ENCODE results near the gene TTLL13. TPM values are rescaled to one million over a fixed set of nuclear protein-coding genes. Genes with fewer than 3 reads are reported as not detected.

Gene TTLL13
- total RNA-seq, 1 donor from 2014 or later: not detected

DNA sequence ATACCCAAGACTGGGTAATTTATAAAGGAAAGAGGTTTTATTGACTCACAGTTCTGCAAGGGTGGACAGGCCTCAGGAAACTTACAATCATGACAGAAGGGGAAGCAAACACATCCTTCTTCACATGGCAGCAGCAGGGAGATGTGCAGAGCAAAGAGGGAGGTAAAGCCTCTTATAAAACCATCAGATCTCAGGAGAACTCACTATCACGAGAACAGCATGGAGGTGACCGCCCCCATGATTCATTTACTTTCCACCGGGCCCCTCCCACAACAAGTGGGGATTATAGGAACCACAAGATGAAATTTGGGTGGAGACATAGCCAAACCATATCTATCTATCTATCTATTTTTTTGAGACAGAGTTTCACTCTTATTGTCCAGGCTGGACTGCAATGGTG is 10.0 kb upstream of the TTLL13 start:
- no peaks in the 10 kb centered on the region for H4K20me1 ChIP-seq (ENCODE audit: low read depth)
- Mint-ChIP-seq H3K4me3 (no peak overlapping the region), H3K9me3 (no peaks in the 10 kb centered on the region), H3K36me3 (peaks cover 4% of the 10 kb centered on the region), H3K27me3 (ENCODE audit: insufficient read depth, low read depth) (no peaks in the 10 kb centered on the region), H3K4me1 (peaks cover 7% of the 10 kb centered on the region), H3K27ac (no peak overlapping the region)
- H3K9me3 ChIP-seq (ENCODE audit: low read depth): no peaks in the 10 kb centered on the region
- no peaks in the 10 kb centered on the region for H3K4me1 ChIP-seq
- no peak overlapping the region for H3K4me2 ChIP-seq
- no peak overlapping the region for H3K9ac ChIP-seq
- no peak overlapping the region for H3K4me3 ChIP-seq
- no peak for DNase-seq (ENCODE audit: low spot score)
- H3F3A ChIP-seq (ENCODE audit: low read depth): no peaks in the 10 kb centered on the region
- no peaks in the 10 kb centered on the region for H3K36me3 ChIP-seq
- no peaks in the 10 kb centered on the region for H3K79me2 ChIP-seq (ENCODE audit: low read depth)
- H3K27me3 ChIP-seq: no peaks in the 10 kb centered on the region
- TF ChIP-seq, protein P1, sequence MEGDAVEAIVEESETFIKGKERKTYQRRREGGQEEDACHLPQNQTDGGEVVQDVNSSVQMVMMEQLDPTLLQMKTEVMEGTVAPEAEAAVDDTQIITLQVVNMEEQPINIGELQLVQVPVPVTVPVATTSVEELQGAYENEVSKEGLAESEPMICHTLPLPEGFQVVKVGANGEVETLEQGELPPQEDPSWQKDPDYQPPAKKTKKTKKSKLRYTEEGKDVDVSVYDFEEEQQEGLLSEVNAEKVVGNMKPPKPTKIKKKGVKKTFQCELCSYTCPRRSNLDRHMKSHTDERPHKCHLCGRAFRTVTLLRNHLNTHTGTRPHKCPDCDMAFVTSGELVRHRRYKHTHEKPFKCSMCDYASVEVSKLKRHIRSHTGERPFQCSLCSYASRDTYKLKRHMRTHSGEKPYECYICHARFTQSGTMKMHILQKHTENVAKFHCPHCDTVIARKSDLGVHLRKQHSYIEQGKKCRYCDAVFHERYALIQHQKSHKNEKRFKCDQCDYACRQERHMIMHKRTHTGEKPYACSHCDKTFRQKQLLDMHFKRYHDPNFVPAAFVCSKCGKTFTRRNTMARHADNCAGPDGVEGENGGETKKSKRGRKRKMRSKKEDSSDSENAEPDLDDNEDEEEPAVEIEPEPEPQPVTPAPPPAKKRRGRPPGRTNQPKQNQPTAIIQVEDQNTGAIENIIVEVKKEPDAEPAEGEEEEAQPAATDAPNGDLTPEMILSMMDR (IDR thresholded peaks at IDR 0.05): no peak
- TF ChIP-seq EZH2 (IDR thresholded peaks at IDR 0.05) (no peak), EZH2phosphoT487 (IDR thresholded peaks at IDR 0.05) (no peak)
- H3K27ac ChIP-seq: no peak overlapping the region
- no peak overlapping the region for H2AFZ ChIP-seq (replicated peaks)

DNA sequence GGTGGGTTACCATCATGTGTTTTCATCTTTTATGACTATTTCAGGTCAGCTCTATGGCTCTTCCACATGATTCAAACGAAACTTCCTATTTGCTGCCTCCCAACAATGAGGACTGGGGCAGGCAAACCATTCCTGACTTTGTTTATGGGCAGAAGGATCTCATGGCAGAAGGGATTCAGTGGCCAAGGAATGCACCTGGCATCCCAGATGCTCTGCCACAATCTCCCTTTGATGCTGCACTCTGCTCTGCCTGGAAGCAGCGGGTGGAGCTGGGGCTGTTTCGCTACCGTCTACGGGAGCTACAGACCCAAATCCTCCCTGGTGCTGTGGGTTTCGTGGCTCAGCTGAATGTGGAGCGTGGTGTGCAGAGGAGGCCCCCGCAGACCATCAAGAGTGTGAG is 8.5 kb upstream of the TTLL13 start:
- no peaks in the 10 kb centered on the region for H3K4me1 ChIP-seq
- H3K4me2 ChIP-seq: no peak overlapping the region
- Mint-ChIP-seq H3K36me3 (peaks cover 4% of the 10 kb centered on the region), H3K27me3 (ENCODE audit: insufficient read depth, low read depth) (peaks cover 2% of the 10 kb centered on the region), H3K4me3 (no peak overlapping the region), H3K27ac (no peak overlapping the region), H3K9me3 (no peaks in the 10 kb centered on the region), H3K4me1 (no peaks in the 10 kb centered on the region)
- H3K9ac ChIP-seq: no peak overlapping the region
- H4K20me1 ChIP-seq (ENCODE audit: low read depth): no peaks in the 10 kb centered on the region
- no peaks in the 10 kb centered on the region for H3K27me3 ChIP-seq
- no peaks in the 10 kb centered on the region for H3K9me3 ChIP-seq (ENCODE audit: low read depth)
- no peaks in the 10 kb centered on the region for H3K79me2 ChIP-seq (ENCODE audit: low read depth)
- no peak overlapping the region for H3K4me3 ChIP-seq
- H3F3A ChIP-seq (ENCODE audit: low read depth): no peaks in the 10 kb centered on the region
- H2AFZ ChIP-seq (replicated peaks): no peak overlapping the region
- DNase-seq (ENCODE audit: low spot score): no peak
- TF ChIP-seq, protein P1 (IDR thresholded peaks at IDR 0.05): no peak
- no peak overlapping the region for H3K27ac ChIP-seq
- no peaks in the 10 kb centered on the region for H3K36me3 ChIP-seq

DNA sequence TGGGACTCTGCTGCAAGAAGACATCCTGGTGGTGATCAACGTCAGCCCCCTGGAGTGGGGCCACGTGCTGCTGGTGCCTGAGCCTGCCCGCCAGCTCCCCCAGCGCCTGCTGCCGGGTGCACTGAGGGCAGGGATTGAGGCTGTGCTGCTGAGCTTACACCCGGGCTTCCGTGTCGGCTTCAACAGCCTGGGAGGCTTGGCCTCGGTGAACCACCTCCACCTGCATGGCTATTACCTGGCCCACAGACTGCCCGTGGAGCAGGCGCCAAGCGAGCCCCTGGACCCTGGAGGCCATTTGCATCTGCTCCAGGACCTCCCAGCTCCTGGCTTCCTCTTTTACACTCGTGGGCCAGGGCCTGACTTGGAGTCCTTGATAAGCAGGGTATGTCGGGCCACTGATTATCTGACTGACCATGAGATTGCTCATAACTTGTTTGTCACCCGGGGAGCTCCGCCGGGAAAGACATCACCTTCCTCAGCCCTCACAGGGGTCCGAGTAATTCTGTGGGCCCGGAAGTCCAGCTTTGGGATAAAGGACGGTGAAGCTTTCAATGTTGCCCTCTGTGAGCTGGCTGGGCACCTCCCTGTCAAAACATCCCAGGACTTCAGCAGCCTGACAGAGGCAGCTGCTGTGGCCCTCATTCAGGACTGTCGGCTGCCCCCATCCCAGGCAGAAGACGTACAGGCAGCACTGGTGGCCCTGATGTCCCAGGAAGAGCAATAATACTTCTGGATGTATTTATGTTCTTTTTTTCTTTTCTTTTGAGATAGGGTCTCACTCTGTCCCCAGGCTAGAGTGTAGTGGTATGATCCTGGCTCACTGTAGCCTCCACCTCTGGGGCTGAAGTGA is 7.8 kb upstream of the TTLL13 start:
- Mint-ChIP-seq H3K9me3 (no peaks in the 10 kb centered on the region), H3K36me3 (peaks cover 4% of the 10 kb centered on the region), H3K4me1 (peaks cover 2% of the 10 kb centered on the region), H3K4me3 (no peak overlapping the region), H3K27me3 (ENCODE audit: insufficient read depth, low read depth) (peaks cover 2% of the 10 kb centered on the region), H3K27ac (no peak overlapping the region)
- Histone ChIP-seq H3K4me1 (no peaks in the 10 kb centered on the region), H3K4me3 (no peak overlapping the region), H3K36me3 (no peaks in the 10 kb centered on the region), H3K9me3 (ENCODE audit: low read depth) (no peaks in the 10 kb centered on the region), H3K9ac (no peak overlapping the region), H3K27me3 (no peaks in the 10 kb centered on the region), H3F3A (ENCODE audit: low read depth) (no peaks in the 10 kb centered on the region), H4K20me1 (ENCODE audit: low read depth) (no peaks in the 10 kb centered on the region), H3K79me2 (ENCODE audit: low read depth) (no peaks in the 10 kb centered on the region), H2AFZ (replicated peaks) (no peak overlapping the region), H3K27ac (no peak overlapping the region), H3K4me2 (no peak overlapping the region)
- no peak for DNase-seq (ENCODE audit: low spot score)
- no peak for TF ChIP-seq EZH2phosphoT487 (IDR thresholded peaks at IDR 0.05)

DNA sequence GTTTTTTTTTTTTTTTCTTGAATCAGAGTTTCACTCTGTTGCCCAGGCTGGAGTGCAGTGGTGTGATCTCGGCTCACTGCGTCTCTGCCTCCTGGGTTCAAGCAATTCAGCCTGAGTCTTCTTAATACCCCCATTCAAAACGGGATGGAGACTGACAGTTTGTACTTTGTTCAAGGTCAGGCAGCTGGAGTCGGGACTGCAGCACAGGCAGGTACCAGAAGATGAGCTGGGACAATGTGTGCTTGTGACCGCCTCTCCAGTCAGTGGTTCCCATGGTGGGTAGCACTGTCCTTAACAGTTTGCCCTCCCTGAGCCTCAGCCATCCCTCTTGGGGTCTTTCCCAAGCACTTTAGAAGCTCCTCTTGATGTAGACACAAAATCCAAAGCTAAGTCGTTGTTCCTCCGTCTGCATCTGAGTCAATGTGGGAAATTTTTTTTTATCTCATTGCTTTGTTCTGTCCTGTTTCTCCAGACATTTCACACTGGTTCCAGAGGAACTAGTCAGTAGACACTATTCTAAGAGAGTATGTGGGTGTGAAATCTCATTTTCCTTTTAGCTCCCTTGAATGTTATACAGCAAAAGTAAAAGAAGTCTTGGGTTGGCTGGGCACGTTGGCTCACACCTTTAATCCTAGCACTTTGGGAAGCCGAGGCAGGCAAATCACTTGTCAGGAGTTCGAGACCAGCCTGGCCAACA is 5.3 kb upstream of the TTLL13 start:
- no peaks in the 10 kb centered on the region for H3K36me3 ChIP-seq
- H3K9ac ChIP-seq: no peak overlapping the region
- no peaks in the 10 kb centered on the region for H3K9me3 Mint-ChIP-seq
- peaks cover 2% of the 10 kb centered on the region for H3K4me1 Mint-ChIP-seq
- no peaks in the 10 kb centered on the region for H3K27me3 ChIP-seq
- no peaks in the 10 kb centered on the region for H3K79me2 ChIP-seq (ENCODE audit: low read depth)
- peaks cover 2% of the 10 kb centered on the region for H3K27me3 Mint-ChIP-seq (ENCODE audit: insufficient read depth, low read depth)
- TF ChIP-seq EZH2 (IDR thresholded peaks at IDR 0.05) (no peak), EZH2phosphoT487 (IDR thresholded peaks at IDR 0.05) (no peak)
- TF ChIP-seq, protein P1 (IDR thresholded peaks at IDR 0.05): no peak
- no peak overlapping the region for H3K27ac Mint-ChIP-seq
- H3K4me1 ChIP-seq: no peaks in the 10 kb centered on the region
- DNase-seq (ENCODE audit: low spot score): no peak
- no peaks in the 10 kb centered on the region for H3F3A ChIP-seq (ENCODE audit: low read depth)
- no peak overlapping the region for H3K4me3 ChIP-seq
- no peaks in the 10 kb centered on the region for H3K9me3 ChIP-seq (ENCODE audit: low read depth)
- H3K36me3 Mint-ChIP-seq: no peaks in the 10 kb centered on the region
- H3K27ac ChIP-seq: no peak overlapping the region
- H3K4me2 ChIP-seq: no peak overlapping the region
- H4K20me1 ChIP-seq (ENCODE audit: low read depth): no peaks in the 10 kb centered on the region
- H3K4me3 Mint-ChIP-seq: no peak overlapping the region
- H2AFZ ChIP-seq (replicated peaks): no peak overlapping the region
